ENCODE data around the gene GLDC. TPM values are rescaled to one million over a fixed set of nuclear protein-coding genes. Genes with fewer than 3 reads are reported as not detected.
"Not testable (repeated sequence)": the region's sequence is repeated elsewhere in the genome, so short reads cannot be mapped to it uniquely, and the experiment has no call there.

The GLDC gene
- total RNA-seq, 1 donor from 2014 or later, result 10.3 TPM

DNA sequence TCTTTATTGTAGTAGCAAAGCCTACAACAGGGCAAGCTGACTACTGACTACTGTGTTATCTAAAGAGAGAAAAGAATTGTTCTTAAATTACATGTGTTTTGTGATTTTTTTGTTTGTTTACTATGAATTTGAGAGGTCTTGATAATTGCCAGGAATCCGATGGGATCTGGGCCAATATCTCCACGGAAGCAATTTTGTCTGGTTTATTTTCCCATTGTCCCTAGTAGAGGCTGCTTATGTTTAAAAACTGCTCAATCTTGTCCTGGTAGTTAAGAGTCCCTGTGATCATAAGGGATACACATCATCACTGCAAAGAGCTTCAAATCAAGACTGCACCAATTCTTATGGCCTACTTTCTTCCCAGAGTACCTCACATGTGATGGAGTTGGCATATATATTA, 94.4 kb downstream of the GLDC start:
- Histone ChIP-seq H3K4me3 (ENCODE audit: low read depth, low read length) (no peak overlapping the region), H3K27me3 (ENCODE audit: control insufficient read depth, insufficient read depth, low read length) (no peaks in the 10 kb centered on the region), H3K36me3 (ENCODE audit: control insufficient read depth, insufficient read depth, low read length) (peaks cover 1% of the 10 kb centered on the region)
- TF ChIP-seq, protein P1, sequence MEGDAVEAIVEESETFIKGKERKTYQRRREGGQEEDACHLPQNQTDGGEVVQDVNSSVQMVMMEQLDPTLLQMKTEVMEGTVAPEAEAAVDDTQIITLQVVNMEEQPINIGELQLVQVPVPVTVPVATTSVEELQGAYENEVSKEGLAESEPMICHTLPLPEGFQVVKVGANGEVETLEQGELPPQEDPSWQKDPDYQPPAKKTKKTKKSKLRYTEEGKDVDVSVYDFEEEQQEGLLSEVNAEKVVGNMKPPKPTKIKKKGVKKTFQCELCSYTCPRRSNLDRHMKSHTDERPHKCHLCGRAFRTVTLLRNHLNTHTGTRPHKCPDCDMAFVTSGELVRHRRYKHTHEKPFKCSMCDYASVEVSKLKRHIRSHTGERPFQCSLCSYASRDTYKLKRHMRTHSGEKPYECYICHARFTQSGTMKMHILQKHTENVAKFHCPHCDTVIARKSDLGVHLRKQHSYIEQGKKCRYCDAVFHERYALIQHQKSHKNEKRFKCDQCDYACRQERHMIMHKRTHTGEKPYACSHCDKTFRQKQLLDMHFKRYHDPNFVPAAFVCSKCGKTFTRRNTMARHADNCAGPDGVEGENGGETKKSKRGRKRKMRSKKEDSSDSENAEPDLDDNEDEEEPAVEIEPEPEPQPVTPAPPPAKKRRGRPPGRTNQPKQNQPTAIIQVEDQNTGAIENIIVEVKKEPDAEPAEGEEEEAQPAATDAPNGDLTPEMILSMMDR (IDR thresholded peaks at IDR 0.05; ENCODE audit: insufficient read depth, low read length, poor library complexity, severe bottlenecking), result no peak
- DNase-seq (ENCODE audit: low read depth), result no peak

DNA sequence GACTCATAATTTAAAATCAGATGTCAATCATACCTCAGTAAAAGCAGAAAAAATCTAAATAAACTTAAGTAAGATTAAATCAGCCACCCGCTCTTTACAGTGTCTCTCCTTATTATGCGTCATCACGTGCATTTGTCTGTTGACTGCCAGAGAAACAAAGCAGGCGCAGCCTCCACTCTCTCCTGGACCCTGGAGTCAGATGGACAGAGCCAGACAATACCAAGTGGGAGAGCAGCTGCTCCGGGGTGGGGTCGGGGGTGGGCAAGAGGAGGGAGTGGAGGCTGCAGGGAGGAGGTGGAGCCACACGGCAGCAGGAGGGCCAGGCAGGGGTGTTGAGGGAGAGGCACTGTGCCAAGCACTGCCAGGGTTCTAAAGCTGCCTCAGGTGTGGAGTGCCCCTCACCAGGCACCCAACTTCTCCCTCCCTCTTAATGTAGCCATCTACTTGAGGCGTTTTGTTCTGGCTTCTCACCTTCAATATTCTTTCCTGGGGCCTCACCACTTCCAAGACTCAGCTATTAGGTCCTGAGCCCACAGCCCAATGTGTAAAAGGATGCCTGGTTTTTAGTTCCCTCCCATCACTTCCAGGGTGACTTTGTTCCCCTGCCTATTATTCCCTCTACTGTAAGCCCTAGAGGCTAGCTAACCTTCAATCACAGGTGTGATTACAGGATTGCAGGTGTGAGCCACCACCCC, 96.3 kb downstream of the GLDC start:
- DNase-seq (ENCODE audit: low read depth), result no peak
- no peak overlapping the region for H3K4me3 ChIP-seq (ENCODE audit: low read depth, low read length)
- TF ChIP-seq, protein P1 (IDR thresholded peaks at IDR 0.05; ENCODE audit: insufficient read depth, low read length, poor library complexity, severe bottlenecking), result no peak
- no peaks in the 10 kb centered on the region for H3K27me3 ChIP-seq (ENCODE audit: control insufficient read depth, insufficient read depth, low read length)
- peaks cover 1% of the 10 kb centered on the region for H3K36me3 ChIP-seq (ENCODE audit: control insufficient read depth, insufficient read depth, low read length)

DNA sequence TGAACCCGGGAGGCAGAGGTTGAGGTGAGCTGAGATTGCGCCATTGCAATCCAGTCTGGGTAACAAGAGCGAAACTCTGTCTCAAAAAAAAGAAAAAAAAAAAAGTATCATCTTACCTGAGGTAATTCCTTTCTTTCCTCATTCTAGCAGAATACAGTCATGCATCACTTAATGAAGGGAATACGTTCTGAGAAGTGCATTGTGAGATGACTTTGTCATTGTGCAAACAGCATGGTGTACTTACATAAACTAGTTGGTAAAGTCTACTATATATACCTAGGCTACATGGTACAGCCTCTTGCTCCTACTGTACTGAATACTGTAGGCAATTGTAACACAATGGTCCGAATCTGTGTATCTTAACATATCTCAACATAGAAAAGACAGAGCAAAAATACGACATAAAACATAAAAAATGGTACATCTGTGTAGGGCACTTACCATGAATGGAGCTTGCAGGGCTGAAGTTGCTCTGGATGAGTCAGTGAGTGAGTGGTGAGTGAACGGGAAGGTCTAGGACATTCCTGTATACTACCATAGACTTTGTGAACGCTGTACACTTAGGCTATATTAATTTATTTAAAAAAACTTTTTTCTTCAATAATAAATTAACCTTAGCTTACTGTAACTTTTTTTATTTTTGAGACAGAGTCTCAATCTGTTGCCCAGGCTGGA, 100.4 kb downstream of the GLDC start:
- H3K36me3 ChIP-seq (ENCODE audit: control insufficient read depth, insufficient read depth, low read length), result peaks cover 1% of the 10 kb centered on the region
- H3K4me3 ChIP-seq (ENCODE audit: low read depth, low read length), result no peak overlapping the region
- DNase-seq (ENCODE audit: low read depth), result peak; percentile 37
- TF ChIP-seq, protein P1 (IDR thresholded peaks at IDR 0.05; ENCODE audit: insufficient read depth, low read length, poor library complexity, severe bottlenecking), result no peak
- H3K27me3 ChIP-seq (ENCODE audit: control insufficient read depth, insufficient read depth, low read length), result no peaks in the 10 kb centered on the region

DNA sequence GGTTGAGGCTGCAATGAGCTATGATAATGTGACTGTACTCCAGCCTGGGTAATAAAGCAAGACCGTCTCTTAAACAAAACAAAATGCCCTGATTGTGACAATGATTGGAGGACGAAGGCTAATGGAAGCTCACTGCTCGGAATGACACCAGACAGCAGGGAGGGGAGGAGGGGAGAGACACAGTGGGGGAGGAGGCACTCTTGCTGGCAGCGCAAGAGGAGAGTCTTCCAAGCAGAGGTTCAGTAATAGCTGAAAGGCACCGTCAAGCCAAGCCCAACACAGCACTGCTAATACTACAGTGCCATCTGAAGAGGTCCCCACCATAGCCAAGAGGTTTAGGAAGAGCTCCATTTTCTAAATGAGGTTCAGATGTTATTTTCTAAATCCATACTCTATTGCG, 102.3 kb downstream of the GLDC start:
- H3K4me3 ChIP-seq (ENCODE audit: low read depth, low read length), result no peak overlapping the region
- TF ChIP-seq, protein P1 (IDR thresholded peaks at IDR 0.05; ENCODE audit: insufficient read depth, low read length, poor library complexity, severe bottlenecking), result no peak
- no peak for DNase-seq (ENCODE audit: low read depth)
- H3K36me3 ChIP-seq (ENCODE audit: control insufficient read depth, insufficient read depth, low read length), result no peaks in the 10 kb centered on the region
- no peaks in the 10 kb centered on the region for H3K27me3 ChIP-seq (ENCODE audit: control insufficient read depth, insufficient read depth, low read length)

DNA sequence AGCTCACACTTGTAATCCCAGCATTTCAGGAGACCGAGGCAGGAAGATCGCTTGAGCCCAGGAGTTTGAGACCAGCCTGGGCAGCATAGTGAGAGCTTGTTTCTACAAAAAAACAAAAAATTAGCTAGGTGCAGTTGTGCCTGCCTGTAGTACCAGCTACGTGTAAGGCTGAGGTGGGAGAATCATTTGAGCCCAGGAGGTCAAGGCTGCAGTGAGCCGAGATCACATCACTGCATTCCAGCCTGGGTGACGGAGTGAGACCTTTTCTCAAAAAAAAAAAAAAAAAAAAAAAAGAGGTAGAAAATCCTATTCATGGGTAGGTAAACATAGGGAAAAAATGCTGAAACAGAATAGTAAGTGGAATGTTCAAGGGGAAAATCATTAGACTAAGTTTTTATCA, 102.9 kb downstream of the GLDC start:
- not testable (repeated sequence) for H3K36me3 ChIP-seq (ENCODE audit: control insufficient read depth, insufficient read depth, low read length); DNase-seq (ENCODE audit: low read depth); H3K4me3 ChIP-seq (ENCODE audit: low read depth, low read length); H3K27me3 ChIP-seq (ENCODE audit: control insufficient read depth, insufficient read depth, low read length)

DNA sequence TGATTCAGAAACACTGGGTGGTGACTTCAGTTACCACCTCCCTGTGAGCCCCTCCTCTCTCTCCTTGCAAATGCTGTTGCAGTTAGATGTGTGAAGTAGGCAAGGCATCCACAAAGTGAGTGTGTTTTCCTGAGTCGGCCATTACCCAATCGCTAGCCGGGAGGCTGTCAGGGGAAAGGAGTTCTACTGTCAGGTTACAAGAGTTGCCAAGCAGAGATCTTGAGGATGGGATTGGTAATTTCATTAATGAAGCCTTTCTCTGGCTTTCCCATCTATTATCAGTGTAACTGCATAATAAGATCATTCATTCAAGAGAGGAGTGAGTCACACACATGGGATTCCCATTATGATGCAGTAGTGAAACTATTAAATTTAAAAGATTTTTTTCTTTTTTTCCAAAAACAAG, 106.9 kb downstream of the GLDC start:
- no peak overlapping the region for H3K4me3 ChIP-seq (ENCODE audit: low read depth, low read length)
- H3K36me3 ChIP-seq (ENCODE audit: control insufficient read depth, insufficient read depth, low read length), result no peaks in the 10 kb centered on the region
- no peaks in the 10 kb centered on the region for H3K27me3 ChIP-seq (ENCODE audit: control insufficient read depth, insufficient read depth, low read length)
- no peak for DNase-seq (ENCODE audit: low read depth)
- TF ChIP-seq, protein P1 (IDR thresholded peaks at IDR 0.05; ENCODE audit: insufficient read depth, low read length, poor library complexity, severe bottlenecking), result no peak
